Psoas muscle (tissue), 8 donors: ENCODE measurements around the gene ZNF780A. TPM values are rescaled to one million over a fixed set of nuclear protein-coding genes. Genes with fewer than 3 reads are reported as not detected.

ENCODE experiments used
- ATAC-seq, 4 donors: fragments of 200-7000 bp; cut with Tn5 transposase; one replicate each; pipeline ENCODE4 v1.9.1; 2020; ENCODE audit warnings: moderate library complexity in 3 of 4, mild to moderate bottlenecking in 2 of 4
- DNase-seq, 2 donors: peaks; one replicate each; pipeline ENCODE4 v3.0.0-alpha.2; 2020
- H3K27ac ChIP-seq: fragments of 200-600 bp; one replicate; pipeline ENCODE4 v1.8.0; 2022
- H3K27me3 ChIP-seq, 3 donors: fragments of 200-600 bp in 1 of 3; one replicate each; pipeline versions ENCODE4 v1.6.1 to v1.8.0; 2013 to 2022; ENCODE audit warnings: low read length in 2 of 3, mild to moderate bottlenecking in 2 of 3, moderate library complexity in 1 of 3; ENCODE audit not compliant: insufficient read depth in 3 of 3
- H3K36me3 ChIP-seq, 2 donors: fragments of 200-600 bp in 1 of 2; one replicate each; pipeline versions ENCODE4 v1.6.1 to v1.8.0; 2013 to 2022; ENCODE audit warnings: low read depth in 1 of 2, mild to moderate bottlenecking in 1 of 2, moderate library complexity in 1 of 2; ENCODE audit not compliant: insufficient read depth in 1 of 2
- H3K4me1 ChIP-seq: fragments of 200-600 bp; one replicate; pipeline ENCODE4 v1.8.0; 2022
- H3K4me3 ChIP-seq: fragments of 200-600 bp; one replicate; pipeline ENCODE4 v1.8.0; 2022; ENCODE audit warnings: mild to moderate bottlenecking
- H3K9me3 ChIP-seq: fragments of 200-600 bp; one replicate; pipeline ENCODE4 v1.8.0; 2022
- WGBS, 3 donors: extraction: QIAGEN DNeasy Blood & Tissue Kit; methylation state at CpG; one replicate each; pipeline versions ENCODE4 v1.1.6 to v1.1.7; 2013; 5-methylcytosine and 5-hydroxymethylcytosine counted together
- intact Hi-C, 2 donors: fragments of 100-400 bp; cut with DNase I; formaldehyde crosslinking; loops; one replicate each; pipeline versions ENCODE4 v1.11.0 to v1.14.2; 2022
- long read RNA-seq, 2 donors: library from polyadenylated mRNA; unstranded; transcript quantifications; one replicate each; pipeline ENCODE4 v2.0.0, GENCODE V29; 2021
- polyA plus RNA-seq, 3 donors: library from polyadenylated mRNA; stranded (reverse); fragments of 200-250 nt; gene quantifications; one replicate each; pipeline ENCODE4 v1.2.3, GENCODE V29; 2013
- total RNA-seq, 4 donors: library from RNA; stranded (reverse); fragmentation: NEBNext Ultra II Directional in 2 of 4; extraction: Animal tissue kit (Norgen Biotek cat#: 25700) in 2 of 4; gene quantifications; one replicate each; pipeline versions ENCODE4 v1.2.1 to v1.2.4, GENCODE V29; 2021 to 2023
- TF ChIP-seq, protein P1 (sequence below): fragments of 200-600 bp; IDR thresholded peaks from one replicate; pipeline ENCODE4 v1.8.0; 2022; ENCODE audit warnings: antibody characterized with exemption
- donor health status: healthy with polysubstance abuse.
- donor health status: DM: no; HTN: no; CAD: no; lungs with moderate emphysema.
- donor health status: Bipolar disorder and iron deficiency.
- donor health status: healthy.
- donor health status: DM: yes; HTN: yes; CAD: no.
- donor health status: DM: no; HTN: no; CAD: no.
- donor health status: DM: no; HTN: no; CAD: no.
- donor health status: DM: yes; HTN: yes; CAD: no.

ZNF780A gene
- 1 to 10 TPM; 4.3 to 9.7 (median 5.2) TPM for total RNA-seq
- 10 to 100 TPM in 1 of 3 donors, 1 to 10 TPM in 2; 4.2 to 11.8 (median 6.0) TPM for polyA plus RNA-seq
- long read RNA-seq, donor 1, partial matches to known transcripts, result 0 of 1 reads
- long read RNA-seq, donor 1, other reads (novel, unspliced or antisense), result 0 of 1 reads
- long read RNA-seq, donor 2, partial matches to known transcripts, result 0 of 3 reads
- long read RNA-seq, donor 2, other reads (novel, unspliced or antisense), result 0 of 3 reads

DNA sequence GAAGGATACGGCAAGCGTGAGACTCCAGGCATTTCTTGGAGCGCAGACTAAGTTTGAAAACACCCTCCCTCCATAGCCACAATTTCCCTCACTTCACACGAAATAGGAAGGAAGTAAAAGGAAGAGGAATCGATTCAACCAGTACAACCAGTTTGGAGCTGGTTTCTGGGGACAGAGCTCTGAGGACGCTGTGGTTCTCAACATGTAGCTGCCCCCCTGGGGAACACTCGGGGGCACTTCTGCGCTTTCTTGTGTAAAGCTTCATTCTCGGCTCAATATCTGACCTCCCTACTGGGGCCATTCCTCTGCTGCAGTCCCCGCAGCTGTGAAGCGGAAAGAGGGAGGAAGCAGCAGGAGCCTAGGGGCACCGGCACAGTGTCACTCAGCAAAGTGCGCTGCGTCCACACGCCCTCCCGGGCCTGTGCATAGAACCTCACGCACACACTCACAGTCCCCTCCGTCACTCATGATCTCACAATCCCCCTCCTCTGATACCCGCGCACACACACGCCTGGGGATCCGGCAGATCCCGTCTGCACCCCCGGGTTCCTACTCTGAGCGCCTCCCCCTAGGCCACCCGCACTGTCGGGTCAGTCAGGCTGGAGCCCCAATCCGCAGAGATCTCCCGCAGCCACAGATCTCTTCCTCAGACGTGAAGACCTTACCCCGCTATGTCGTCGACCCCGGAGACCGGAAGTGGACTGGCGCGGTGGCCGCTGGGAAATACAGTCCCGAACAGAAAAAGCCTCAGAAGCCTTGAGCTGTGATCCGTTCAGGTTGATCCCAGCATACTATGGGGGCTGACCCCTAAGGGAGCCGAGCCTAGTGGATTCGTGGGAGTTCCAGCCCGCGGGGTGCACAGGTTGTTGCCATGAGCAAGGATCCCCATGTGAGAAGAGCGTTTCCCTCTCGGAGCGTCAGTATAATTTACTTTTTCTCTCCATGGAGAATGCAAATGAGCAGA, at the start of gene ZNF780A:
Gene ZNF780A, minus strand, starts transcription at position 703 of the 964 bp plus-strand sequence. CDS start 6,190 bp downstream, outside the sequence.
- H3K4me1 ChIP-seq, result peaks cover 8% of the 10 kb centered on the region
- intact Hi-C loops, result no loop called here
- peak within 1 kb of the TSS; percentile 92 for H3K4me3 ChIP-seq
- peak; percentile 92 to 99 (median 97) for ATAC-seq
- H3K27me3 ChIP-seq, result no peaks in the 10 kb centered on the region
- TF ChIP-seq, protein P1, sequence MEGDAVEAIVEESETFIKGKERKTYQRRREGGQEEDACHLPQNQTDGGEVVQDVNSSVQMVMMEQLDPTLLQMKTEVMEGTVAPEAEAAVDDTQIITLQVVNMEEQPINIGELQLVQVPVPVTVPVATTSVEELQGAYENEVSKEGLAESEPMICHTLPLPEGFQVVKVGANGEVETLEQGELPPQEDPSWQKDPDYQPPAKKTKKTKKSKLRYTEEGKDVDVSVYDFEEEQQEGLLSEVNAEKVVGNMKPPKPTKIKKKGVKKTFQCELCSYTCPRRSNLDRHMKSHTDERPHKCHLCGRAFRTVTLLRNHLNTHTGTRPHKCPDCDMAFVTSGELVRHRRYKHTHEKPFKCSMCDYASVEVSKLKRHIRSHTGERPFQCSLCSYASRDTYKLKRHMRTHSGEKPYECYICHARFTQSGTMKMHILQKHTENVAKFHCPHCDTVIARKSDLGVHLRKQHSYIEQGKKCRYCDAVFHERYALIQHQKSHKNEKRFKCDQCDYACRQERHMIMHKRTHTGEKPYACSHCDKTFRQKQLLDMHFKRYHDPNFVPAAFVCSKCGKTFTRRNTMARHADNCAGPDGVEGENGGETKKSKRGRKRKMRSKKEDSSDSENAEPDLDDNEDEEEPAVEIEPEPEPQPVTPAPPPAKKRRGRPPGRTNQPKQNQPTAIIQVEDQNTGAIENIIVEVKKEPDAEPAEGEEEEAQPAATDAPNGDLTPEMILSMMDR, result no peak
- no peaks in the 10 kb centered on the region for H3K36me3 ChIP-seq
- peak; percentile 77 to 87 for DNase-seq
- peak within 1 kb of the TSS; percentile 95 for H3K27ac ChIP-seq
- WGBS, 3 donors, result 0 to 1% (median 1%) methylated on average over 45 to 47 of the region's 47 CpGs
- H3K9me3 ChIP-seq, result no peaks in the 10 kb centered on the region

DNA sequence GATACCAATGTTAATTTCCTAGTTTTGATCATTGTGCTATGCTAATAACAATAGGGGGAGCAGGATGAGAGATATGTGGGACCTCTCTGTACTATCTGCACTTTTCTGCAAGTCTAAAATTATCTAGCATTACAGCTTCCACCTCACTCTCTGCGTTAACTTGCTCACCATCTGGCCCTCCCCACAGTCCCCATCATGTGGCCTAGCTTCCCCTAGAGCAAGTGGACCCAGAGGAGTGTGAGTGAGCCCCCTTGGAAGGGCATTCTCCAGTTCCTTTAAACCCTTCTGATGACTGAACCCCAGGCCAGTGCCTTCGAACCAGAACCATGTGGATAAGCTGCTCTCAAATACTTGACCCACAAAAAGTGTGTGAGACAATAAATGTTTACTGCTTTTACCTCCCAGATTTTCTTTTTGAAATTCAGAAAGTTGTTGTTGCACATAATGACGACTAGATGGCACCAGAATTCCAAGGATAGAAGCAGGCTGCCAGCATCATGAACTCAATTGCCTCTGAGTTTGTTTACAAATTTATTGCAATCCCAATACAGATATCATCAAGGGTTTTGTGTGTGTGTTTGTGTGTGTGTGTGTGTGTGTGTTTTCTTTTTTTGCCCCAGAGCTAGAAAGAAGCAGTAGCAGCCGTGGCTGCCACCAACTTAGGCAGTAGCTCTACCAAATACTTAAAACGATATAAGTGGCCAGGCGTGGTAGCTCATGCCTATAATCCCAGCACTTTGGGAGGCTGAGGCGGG, 49.0 kb upstream of the ZNF780A start:
- H3K27me3 ChIP-seq, result peaks cover 0 to 2% (median 2%) of the 10 kb centered on the region in 3 donors
- ATAC-seq, result peak in 2 of 4 donors; percentile 22 to 76
- intact Hi-C loops, result loop anchor here (1.0 to 10.0 kb wide), 4 partner anchors 81 to 494 kb away; no protein-coding TSS in a partner anchor
- 24 to 29% (median 26%) methylated on average over 7 of the region's 7 CpGs for WGBS, 3 donors
- H3K27ac ChIP-seq, result no peak overlapping the region
- H3K9me3 ChIP-seq, result no peaks in the 10 kb centered on the region
- no peak for DNase-seq
- no peak overlapping the region for H3K4me3 ChIP-seq
- TF ChIP-seq, protein P1, result peak; percentile 66
- H3K4me1 ChIP-seq, result peaks cover 6% of the 10 kb centered on the region
- no peaks in the 10 kb centered on the region for H3K36me3 ChIP-seq

DNA sequence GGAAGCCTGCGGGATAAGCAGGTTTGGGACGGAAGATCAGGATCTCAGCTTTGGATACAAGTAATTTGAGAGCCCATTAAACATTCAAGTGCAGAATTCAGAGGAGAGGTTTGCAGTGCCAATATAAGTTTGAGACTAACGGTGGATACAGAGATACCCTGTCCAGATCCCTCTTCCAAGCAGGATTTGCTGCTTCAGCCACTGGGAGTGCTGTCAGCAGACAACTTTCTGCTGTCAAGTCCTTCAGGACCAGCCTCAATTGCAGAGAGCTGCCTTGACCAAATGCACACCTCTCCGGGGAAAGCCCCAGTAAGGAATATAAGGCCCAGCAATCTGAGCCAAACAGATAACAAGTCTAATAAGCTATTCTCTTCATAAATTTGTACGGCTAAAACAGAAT, 46.1 kb upstream of the ZNF780A start:
- intact Hi-C loops, result loop anchor here in 1 of 2 donors (10.0 kb wide), 1 partner anchor 388 kb away; no protein-coding TSS in a partner anchor
- no peaks in the 10 kb centered on the region for H3K9me3 ChIP-seq
- 62 to 67% (median 66%) methylated on average over 5 of the region's 5 CpGs for WGBS, 3 donors
- no peak overlapping the region for H3K27ac ChIP-seq
- H3K4me1 ChIP-seq, result no peaks in the 10 kb centered on the region
- peaks cover 0 to 7% (median 2%) of the 10 kb centered on the region in 3 donors for H3K27me3 ChIP-seq
- no peaks in the 10 kb centered on the region for H3K36me3 ChIP-seq
- TF ChIP-seq, protein P1, result no peak
- no peak for DNase-seq
- ATAC-seq, result no peak
- no peak overlapping the region for H3K4me3 ChIP-seq

DNA sequence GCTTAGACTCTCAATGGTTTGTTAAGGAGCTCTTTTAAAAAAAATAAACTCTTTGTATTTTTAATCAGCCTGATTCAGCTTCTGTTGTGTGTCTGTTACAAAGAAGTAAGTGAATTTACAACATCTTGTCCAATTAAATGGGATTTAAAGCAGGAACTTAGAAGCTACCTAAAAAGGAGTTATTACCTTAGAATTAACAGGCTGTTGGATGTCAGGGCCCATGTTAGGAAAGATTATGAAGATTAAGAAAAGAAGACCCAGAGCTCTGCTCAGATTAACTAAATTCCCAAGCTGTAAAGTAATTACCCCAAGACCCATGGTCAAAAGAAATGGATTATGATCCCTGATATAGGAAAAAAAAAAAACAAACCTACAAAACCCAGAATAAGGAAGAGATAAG, 44.1 kb upstream of the ZNF780A start:
- H3K27me3 ChIP-seq, result peaks cover 0 to 7% (median 2%) of the 10 kb centered on the region in 3 donors
- H3K9me3 ChIP-seq, result peaks cover 3% of the 10 kb centered on the region
- H3K27ac ChIP-seq, result no peak overlapping the region
- no peak for ATAC-seq
- H3K36me3 ChIP-seq, result no peaks in the 10 kb centered on the region
- H3K4me1 ChIP-seq, result no peaks in the 10 kb centered on the region
- no peak for DNase-seq
- no peak overlapping the region for H3K4me3 ChIP-seq
- TF ChIP-seq, protein P1, result no peak
- intact Hi-C loops, result loop anchor here in 1 of 2 donors (10.0 kb wide), 1 partner anchor 390 kb away; no protein-coding TSS in a partner anchor
